HG03060 (cell line): ENCODE data around the gene IGF2R.

Experiments
- ATAC-seq: cut with Tn5 transposase; IDR thresholded peaks from one replicate; pipeline ENCODE4 v1.9.1; 2021; ENCODE audit warnings: low read depth, moderate number of reproducible peaks; ENCODE audit not compliant: unreplicated experiment

The IGF2R gene

GRCh38 chr6:160039441-160039840 lies 70.6 kb downstream of the IGF2R start:
- ATAC-seq, result no peak

- ATAC-seq, result no peak
Measured at GRCh38 chr6:160040055-160040454, 71.2 kb downstream of the IGF2R start.

- ATAC-seq, result no peak
Measured at GRCh38 chr6:160040527-160041264, 71.8 kb downstream of the IGF2R start.

- no peak for ATAC-seq
Measured at GRCh38 chr6:160041608-160042007, 72.7 kb downstream of the IGF2R start.

GRCh38 chr6:160042014-160042773 lies 73.3 kb downstream of the IGF2R start:
- ATAC-seq, result no peak

GRCh38 chr6:160042788-160043301 lies 74.0 kb downstream of the IGF2R start:
- ATAC-seq, result no peak

GRCh38 chr6:160043784-160044183 lies 74.9 kb downstream of the IGF2R start:
- no peak for ATAC-seq

GRCh38 chr6:160044687-160045086 lies 75.8 kb downstream of the IGF2R start:
- ATAC-seq, result no peak

- ATAC-seq, result no peak
Measured at GRCh38 chr6:160048471-160048870, 79.6 kb downstream of the IGF2R start.

- ATAC-seq, result no peak
Measured at GRCh38 chr6:160049346-160049745, 80.5 kb downstream of the IGF2R start.

- no peak for ATAC-seq
Measured at GRCh38 chr6:160050022-160050421, 81.1 kb downstream of the IGF2R start.

- no peak for ATAC-seq
Measured at GRCh38 chr6:160051390-160051789, 82.5 kb downstream of the IGF2R start.

- no peak for ATAC-seq
Measured at GRCh38 chr6:160054271-160054670, 85.4 kb downstream of the IGF2R start.

- no peak for ATAC-seq
Measured at GRCh38 chr6:160054913-160055312, 86.0 kb downstream of the IGF2R start.

- no peak for ATAC-seq
Measured at GRCh38 chr6:160055378-160055777, 86.5 kb downstream of the IGF2R start.

GRCh38 chr6:160055813-160056212 lies 86.9 kb downstream of the IGF2R start:
- ATAC-seq, result no peak

GRCh38 chr6:160057080-160057479 lies 88.2 kb downstream of the IGF2R start:
- ATAC-seq, result no peak

- no peak for ATAC-seq
Measured at GRCh38 chr6:160058603-160059215, 89.8 kb downstream of the IGF2R start.

- no peak for ATAC-seq
Measured at GRCh38 chr6:160060221-160060620, 91.3 kb downstream of the IGF2R start.

- ATAC-seq, result no peak
Measured at GRCh38 chr6:160060920-160061447, 92.1 kb downstream of the IGF2R start.

GRCh38 chr6:160063771-160064413 lies 95.0 kb downstream of the IGF2R start:
- ATAC-seq, result no peak
